DMS 273 (cell line): ENCODE measurements around the gene FMNL2.
"Not testable (repeated sequence)": the region's sequence is repeated elsewhere in the genome, so short reads cannot be mapped to it uniquely, and the experiment has no call there.

ENCODE experiments used
- DNase-seq: peaks from one replicate; lab custom pipeline; 2025; ENCODE audit not compliant: unreplicated experiment; lab: John Stamatoyannopoulos, UW

FMNL2 gene

GRCh38 chr2:152466980-152467676 lies 132.2 kb downstream of the FMNL2 start:
- no peak for DNase-seq

- no peak for DNase-seq
These were observed 132.9 kb downstream of the FMNL2 start for GRCh38 chr2:152467677-152468410.

GRCh38 chr2:152468899-152469692 lies 134.1 kb downstream of the FMNL2 start:
- no peak for DNase-seq

- no peak for DNase-seq
These were observed 136.2 kb downstream of the FMNL2 start for GRCh38 chr2:152470861-152471854.

GRCh38 chr2:152472481-152472887 lies 137.5 kb downstream of the FMNL2 start:
- DNase-seq = no peak

- no peak for DNase-seq
These were observed 138.3 kb downstream of the FMNL2 start for GRCh38 chr2:152473151-152473857.

GRCh38 chr2:152474523-152474922 lies 139.5 kb downstream of the FMNL2 start:
- DNase-seq = not testable (repeated sequence)

- DNase-seq = no peak
These were observed 141.0 kb downstream of the FMNL2 start for GRCh38 chr2:152475982-152476381.

GRCh38 chr2:152477347-152478092 lies 142.5 kb downstream of the FMNL2 start:
- no peak for DNase-seq

GRCh38 chr2:152479282-152479681 lies 144.3 kb downstream of the FMNL2 start:
- DNase-seq = no peak

- DNase-seq = no peak
These were observed 145.9 kb downstream of the FMNL2 start for GRCh38 chr2:152480821-152481399.

- no peak for DNase-seq
These were observed 147.1 kb downstream of the FMNL2 start for GRCh38 chr2:152481881-152482583.

- no peak for DNase-seq
These were observed 148.5 kb downstream of the FMNL2 start for GRCh38 chr2:152483276-152484063.

GRCh38 chr2:152485954-152486736 lies 151.2 kb downstream of the FMNL2 start:
- DNase-seq = no peak

- DNase-seq = no peak
These were observed 151.9 kb downstream of the FMNL2 start for GRCh38 chr2:152486737-152487400.

GRCh38 chr2:152488075-152488474 lies 153.1 kb downstream of the FMNL2 start:
- DNase-seq = no peak
